Measurements from ENCODE around the gene P4HB. TPM values are rescaled to one million over a fixed set of nuclear protein-coding genes. Genes with fewer than 3 reads are reported as not detected.
A peak's percentile ranks its signal among the peaks of the same experiment; 100 is the strongest.

The P4HB gene
- total and polyA plus RNA-seq, 2 experiments from 2014 or later: 206 to 620 TPM

GRCh38 chr17:81822312-81822637 is 38.1 kb downstream of the P4HB start (continued):
- TF ChIP-seq, protein P1, sequence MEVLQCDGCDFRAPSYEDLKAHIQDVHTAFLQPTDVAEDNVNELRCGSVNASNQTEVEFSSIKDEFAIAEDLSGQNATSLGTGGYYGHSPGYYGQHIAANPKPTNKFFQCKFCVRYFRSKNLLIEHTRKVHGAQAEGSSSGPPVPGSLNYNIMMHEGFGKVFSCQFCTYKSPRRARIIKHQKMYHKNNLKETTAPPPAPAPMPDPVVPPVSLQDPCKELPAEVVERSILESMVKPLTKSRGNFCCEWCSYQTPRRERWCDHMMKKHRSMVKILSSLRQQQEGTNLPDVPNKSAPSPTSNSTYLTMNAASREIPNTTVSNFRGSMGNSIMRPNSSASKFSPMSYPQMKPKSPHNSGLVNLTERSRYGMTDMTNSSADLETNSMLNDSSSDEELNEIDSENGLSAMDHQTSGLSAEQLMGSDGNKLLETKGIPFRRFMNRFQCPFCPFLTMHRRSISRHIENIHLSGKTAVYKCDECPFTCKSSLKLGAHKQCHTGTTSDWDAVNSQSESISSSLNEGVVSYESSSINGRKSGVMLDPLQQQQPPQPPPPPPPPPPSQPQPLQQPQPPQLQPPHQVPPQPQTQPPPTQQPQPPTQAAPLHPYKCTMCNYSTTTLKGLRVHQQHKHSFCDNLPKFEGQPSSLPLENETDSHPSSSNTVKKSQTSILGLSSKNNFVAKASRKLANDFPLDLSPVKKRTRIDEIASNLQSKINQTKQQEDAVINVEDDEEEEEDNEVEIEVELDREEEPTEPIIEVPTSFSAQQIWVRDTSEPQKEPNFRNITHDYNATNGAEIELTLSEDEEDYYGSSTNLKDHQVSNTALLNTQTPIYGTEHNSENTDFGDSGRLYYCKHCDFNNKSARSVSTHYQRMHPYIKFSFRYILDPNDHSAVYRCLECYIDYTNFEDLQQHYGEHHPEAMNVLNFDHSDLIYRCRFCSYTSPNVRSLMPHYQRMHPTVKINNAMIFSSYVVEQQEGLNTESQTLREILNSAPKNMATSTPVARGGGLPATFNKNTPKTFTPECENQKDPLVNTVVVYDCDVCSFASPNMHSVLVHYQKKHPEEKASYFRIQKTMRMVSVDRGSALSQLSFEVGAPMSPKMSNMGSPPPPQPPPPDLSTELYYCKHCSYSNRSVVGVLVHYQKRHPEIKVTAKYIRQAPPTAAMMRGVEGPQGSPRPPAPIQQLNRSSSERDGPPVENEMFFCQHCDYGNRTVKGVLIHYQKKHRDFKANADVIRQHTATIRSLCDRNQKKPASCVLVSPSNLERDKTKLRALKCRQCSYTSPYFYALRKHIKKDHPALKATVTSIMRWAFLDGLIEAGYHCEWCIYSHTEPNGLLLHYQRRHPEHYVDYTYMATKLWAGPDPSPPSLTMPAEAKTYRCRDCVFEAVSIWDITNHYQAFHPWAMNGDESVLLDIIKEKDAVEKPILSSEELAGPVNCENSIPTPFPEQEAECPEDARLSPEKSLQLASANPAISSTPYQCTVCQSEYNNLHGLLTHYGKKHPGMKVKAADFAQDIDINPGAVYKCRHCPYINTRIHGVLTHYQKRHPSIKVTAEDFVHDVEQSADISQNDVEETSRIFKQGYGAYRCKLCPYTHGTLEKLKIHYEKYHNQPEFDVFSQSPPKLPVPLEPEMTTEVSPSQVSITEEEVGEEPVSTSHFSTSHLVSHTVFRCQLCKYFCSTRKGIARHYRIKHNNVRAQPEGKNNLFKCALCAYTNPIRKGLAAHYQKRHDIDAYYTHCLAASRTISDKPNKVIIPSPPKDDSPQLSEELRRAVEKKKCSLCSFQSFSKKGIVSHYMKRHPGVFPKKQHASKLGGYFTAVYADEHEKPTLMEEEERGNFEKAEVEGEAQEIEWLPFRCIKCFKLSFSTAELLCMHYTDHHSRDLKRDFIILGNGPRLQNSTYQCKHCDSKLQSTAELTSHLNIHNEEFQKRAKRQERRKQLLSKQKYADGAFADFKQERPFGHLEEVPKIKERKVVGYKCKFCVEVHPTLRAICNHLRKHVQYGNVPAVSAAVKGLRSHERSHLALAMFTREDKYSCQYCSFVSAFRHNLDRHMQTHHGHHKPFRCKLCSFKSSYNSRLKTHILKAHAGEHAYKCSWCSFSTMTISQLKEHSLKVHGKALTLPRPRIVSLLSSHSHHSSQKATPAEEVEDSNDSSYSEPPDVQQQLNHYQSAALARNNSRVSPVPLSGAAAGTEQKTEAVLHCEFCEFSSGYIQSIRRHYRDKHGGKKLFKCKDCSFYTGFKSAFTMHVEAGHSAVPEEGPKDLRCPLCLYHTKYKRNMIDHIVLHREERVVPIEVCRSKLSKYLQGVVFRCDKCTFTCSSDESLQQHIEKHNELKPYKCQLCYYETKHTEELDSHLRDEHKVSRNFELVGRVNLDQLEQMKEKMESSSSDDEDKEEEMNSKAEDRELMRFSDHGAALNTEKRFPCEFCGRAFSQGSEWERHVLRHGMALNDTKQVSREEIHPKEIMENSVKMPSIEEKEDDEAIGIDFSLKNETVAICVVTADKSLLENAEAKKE (CRISPR knock-in tag; IDR thresholded peaks at IDR 0.05): no peak
- no peak for TF ChIP-seq STAT1 (IDR thresholded peaks at IDR 0.05; ENCODE audit: unreplicated experiment)

- Histone ChIP-seq H3K27ac (ENCODE audit: low read depth) (no peak overlapping the region), H2AFZ (no peak overlapping the region), H3K4me2 (no peak overlapping the region), H3K27me3 (ENCODE audit: insufficient read depth) (no peaks in the 10 kb centered on the region), H4K20me1 (replicated peaks; ENCODE audit: insufficient read depth) (no peaks in the 10 kb centered on the region), H3K79me2 (replicated peaks; ENCODE audit: insufficient read depth) (no peaks in the 10 kb centered on the region), H3K9me2 (ENCODE audit: insufficient read depth) (no peaks in the 10 kb centered on the region), H3K4me3 (no peak overlapping the region), H3K4me1 (ENCODE audit: insufficient read depth) (peaks cover 5% of the 10 kb centered on the region), H3F3A (replicated peaks; ENCODE audit: low read depth) (0 out of 2 replicates have a peak, but pooled peaks cover 6% of the 10 kb centered on the region), H3K36me3 (ENCODE audit: insufficient read depth) (no peaks in the 10 kb centered on the region)
- Mint-ChIP-seq H3K36me3 (ENCODE audit: low read depth) (no peaks in the 10 kb centered on the region), H3K27me3 (ENCODE audit: insufficient read depth, low read depth, poor library complexity) (peaks cover 5% of the 10 kb centered on the region), H3K9me3 (no peaks in the 10 kb centered on the region), H3K4me3 (no peak overlapping the region), H3K27ac (no peak overlapping the region), H3K4me1 (peaks cover 8% of the 10 kb centered on the region)
- peak; percentile 37 for ATAC-seq
- peak; percentile 59 to 64 for TF ChIP-seq CTCF (conservative IDR thresholded peaks at IDR 0.05; ENCODE audit: low read depth in 2 of 2)
- no peak for TF ChIP-seq CREB1 (CRISPR knock-in tag; IDR thresholded peaks at IDR 0.05; ENCODE audit: low read depth)
- DNase-seq (ENCODE audit: low spot score): peak; percentile 77
Observed at GRCh38 chr17:81821603-81822311, 38.6 kb downstream of the P4HB start.

Measured in GM23338 (cell line).